ENCODE data around the gene JDP2.

DNA sequence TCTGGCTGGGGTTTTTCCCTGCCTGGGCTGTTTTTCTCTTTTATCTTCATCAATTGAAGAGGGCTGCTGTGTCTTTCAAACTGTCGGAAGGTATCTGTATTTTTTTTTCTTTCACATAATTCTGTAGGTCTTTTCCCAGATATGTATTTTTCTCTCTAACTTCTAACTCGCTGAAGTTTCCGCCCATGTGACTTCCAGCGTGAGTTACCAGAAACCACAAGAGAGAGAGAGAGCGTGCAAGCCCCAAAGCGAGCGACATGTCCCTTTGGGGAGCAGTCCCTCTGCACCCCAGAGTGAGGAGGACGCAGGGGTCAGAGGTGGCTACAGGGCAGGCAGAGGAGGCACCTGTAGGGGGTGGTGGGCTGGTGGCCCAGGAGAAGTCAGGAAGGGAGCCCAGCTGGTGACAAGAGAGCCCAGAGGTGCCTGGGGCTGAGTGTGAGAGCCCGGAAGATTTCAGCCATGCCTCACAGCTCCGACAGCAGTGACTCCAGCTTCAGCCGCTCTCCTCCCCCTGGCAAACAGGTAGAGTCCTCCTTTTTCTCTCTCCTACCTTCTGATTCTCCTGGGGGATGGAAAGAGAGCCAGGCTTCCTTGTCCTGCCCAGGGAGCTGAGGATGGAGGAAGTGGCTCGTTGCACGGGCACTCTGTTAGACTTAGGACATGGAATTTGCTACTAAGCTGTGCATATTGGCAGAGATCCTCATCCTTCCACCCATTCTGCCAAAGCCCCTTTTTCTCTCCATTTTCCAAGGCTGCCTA is 94.6 kb downstream of the JDP2 start, which contains the start of gene BATF:
- no peak for TF ChIP-seq POLR2A (IDR thresholded peaks at IDR 0.05)
- TF ChIP-seq, protein P1, sequence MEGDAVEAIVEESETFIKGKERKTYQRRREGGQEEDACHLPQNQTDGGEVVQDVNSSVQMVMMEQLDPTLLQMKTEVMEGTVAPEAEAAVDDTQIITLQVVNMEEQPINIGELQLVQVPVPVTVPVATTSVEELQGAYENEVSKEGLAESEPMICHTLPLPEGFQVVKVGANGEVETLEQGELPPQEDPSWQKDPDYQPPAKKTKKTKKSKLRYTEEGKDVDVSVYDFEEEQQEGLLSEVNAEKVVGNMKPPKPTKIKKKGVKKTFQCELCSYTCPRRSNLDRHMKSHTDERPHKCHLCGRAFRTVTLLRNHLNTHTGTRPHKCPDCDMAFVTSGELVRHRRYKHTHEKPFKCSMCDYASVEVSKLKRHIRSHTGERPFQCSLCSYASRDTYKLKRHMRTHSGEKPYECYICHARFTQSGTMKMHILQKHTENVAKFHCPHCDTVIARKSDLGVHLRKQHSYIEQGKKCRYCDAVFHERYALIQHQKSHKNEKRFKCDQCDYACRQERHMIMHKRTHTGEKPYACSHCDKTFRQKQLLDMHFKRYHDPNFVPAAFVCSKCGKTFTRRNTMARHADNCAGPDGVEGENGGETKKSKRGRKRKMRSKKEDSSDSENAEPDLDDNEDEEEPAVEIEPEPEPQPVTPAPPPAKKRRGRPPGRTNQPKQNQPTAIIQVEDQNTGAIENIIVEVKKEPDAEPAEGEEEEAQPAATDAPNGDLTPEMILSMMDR (IDR thresholded peaks at IDR 0.05) = no peak
